Measurements from ENCODE around the gene FAAH. TPM values are rescaled to one million over a fixed set of nuclear protein-coding genes. Genes with fewer than 3 reads are reported as not detected.

Gene FAAH
- total RNA-seq, 2 experiments from 2014 or later: 5.3 to 6.9 TPM

DNA sequence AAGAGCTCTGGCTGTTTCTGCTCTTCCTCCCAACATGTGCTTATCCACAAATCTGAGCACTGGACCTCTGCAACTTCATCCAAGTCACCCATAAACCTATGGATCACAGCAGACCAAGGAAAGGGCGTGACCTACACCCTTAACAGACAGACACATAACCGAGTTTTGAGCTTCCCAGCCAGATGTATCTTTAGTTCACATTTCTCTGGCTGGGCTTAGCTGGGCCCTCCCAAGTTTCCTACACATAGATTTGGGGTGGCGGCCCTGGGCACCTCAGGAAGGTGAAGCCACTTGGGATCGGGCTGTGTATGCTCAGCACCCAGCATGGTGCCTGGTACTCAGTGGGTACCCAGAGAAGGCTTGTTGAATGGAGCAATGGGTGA, 26.4 kb downstream of the FAAH start:
- Mint-ChIP-seq H3K27me3 (no peaks in the 10 kb centered on the region), H3K4me3 (no peak overlapping the region), H3K36me3 (no peaks in the 10 kb centered on the region), H3K9me3 (no peaks in the 10 kb centered on the region), H3K4me1 (no peaks in the 10 kb centered on the region), H3K27ac (no peak overlapping the region)
- DNase-seq (no peak), ATAC-seq (ENCODE audit: low read depth) (no peak)
- POLR2A ChIA-PET: no interaction called here

- Mint-ChIP-seq H3K27me3 (no peaks in the 10 kb centered on the region), H3K9me3 (no peaks in the 10 kb centered on the region), H3K4me1 (no peaks in the 10 kb centered on the region), H3K27ac (no peak overlapping the region), H3K36me3 (no peaks in the 10 kb centered on the region), H3K4me3 (no peak overlapping the region)
- DNase-seq (no peak), ATAC-seq (ENCODE audit: low read depth) (no peak)
- POLR2A ChIA-PET: no interaction called here
Observed at GRCh38 chr1:46421739-46422138, 27.6 kb downstream of the FAAH start.

GRCh38 chr1:46422261-46422871, 28.2 kb downstream of the FAAH start:
- Mint-ChIP-seq H3K4me3 (no peak overlapping the region), H3K4me1 (no peaks in the 10 kb centered on the region), H3K27me3 (no peaks in the 10 kb centered on the region), H3K27ac (no peak overlapping the region), H3K36me3 (no peaks in the 10 kb centered on the region), H3K9me3 (no peaks in the 10 kb centered on the region)
- no peak for DNase-seq
- POLR2A ChIA-PET: no interaction called here
- no peak for ATAC-seq (ENCODE audit: low read depth)

DNA sequence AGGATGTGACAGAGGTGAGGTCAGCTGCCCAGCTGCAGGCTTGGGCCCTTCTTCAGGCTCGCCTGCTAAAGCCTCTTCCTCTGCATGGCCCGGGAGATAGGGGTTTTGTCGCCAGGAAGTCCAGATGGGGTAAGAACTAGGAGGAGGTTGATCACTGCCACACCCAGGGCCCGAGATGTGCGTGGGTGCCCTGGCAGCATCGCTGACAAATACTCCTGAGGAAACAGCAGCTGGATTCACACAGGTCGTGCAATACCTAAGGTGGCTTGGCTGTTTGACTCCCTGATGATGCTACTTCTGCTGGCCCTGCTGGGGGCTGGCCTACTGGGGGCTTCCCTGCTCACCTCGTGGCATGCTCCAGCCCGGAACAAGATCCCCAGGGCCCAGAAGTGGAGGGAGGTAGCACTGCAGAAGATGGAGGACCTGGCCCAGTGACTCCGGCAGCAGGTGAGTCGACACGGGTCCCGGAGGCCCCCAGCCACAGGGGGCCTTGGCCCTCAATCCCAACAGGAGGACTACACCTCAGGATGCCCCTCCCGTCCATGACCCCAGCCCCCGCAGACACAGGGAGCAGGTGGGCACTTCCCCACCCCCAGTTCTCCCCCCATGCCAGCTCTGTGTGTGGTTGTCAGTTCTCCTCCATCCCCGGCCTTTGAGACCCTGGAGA, 29.6 kb downstream of the FAAH start:
- no peaks in the 10 kb centered on the region for H3K9me3 Mint-ChIP-seq
- no peak for ATAC-seq (ENCODE audit: low read depth)
- no peaks in the 10 kb centered on the region for H3K27me3 Mint-ChIP-seq
- POLR2A ChIA-PET: no interaction called here
- DNase-seq: no peak
- H3K4me3 Mint-ChIP-seq: no peak overlapping the region
- no peaks in the 10 kb centered on the region for H3K36me3 Mint-ChIP-seq
- H3K4me1 Mint-ChIP-seq: no peaks in the 10 kb centered on the region
- H3K27ac Mint-ChIP-seq: no peak overlapping the region

DNA sequence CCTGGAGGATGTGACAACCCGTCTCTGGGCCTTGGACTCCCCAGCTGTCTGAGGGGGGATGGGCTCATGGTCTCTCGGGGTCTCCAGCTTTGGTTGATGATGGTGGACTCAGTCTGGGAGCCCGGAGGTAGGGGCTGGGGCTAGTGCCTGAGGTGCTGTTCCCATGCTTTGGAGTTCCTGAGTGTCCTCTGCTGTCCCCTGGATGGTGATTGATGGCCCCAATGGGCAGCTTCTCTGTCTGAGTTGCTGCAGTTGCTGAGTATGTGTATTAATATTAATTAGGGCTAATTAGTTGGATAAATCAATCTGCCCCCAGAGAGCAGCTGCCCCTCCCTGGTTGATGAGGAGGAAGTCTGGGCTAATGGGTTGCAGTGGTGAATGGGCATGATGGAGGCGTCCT, 30.6 kb downstream of the FAAH start:
- Mint-ChIP-seq H3K4me3 (no peak overlapping the region), H3K27me3 (no peaks in the 10 kb centered on the region), H3K9me3 (no peaks in the 10 kb centered on the region), H3K4me1 (no peaks in the 10 kb centered on the region), H3K27ac (no peak overlapping the region), H3K36me3 (no peaks in the 10 kb centered on the region)
- POLR2A ChIA-PET: interaction anchor here (0.5 kb wide), 1 partner anchor 35 kb away, joined by 3 read pairs; no protein-coding TSS in a partner anchor
- no peak for ATAC-seq (ENCODE audit: low read depth)
- no peak for DNase-seq

GRCh38 chr1:46425726-46426125, 31.6 kb downstream of the FAAH start:
- H3K4me3 Mint-ChIP-seq: no peak overlapping the region
- no peaks in the 10 kb centered on the region for H3K9me3 Mint-ChIP-seq
- no peaks in the 10 kb centered on the region for H3K36me3 Mint-ChIP-seq
- H3K27me3 Mint-ChIP-seq: peaks cover 2% of the 10 kb centered on the region
- ATAC-seq (ENCODE audit: low read depth) (no peak), DNase-seq (no peak)
- POLR2A ChIA-PET: no interaction called here
- H3K4me1 Mint-ChIP-seq: no peaks in the 10 kb centered on the region
- no peak overlapping the region for H3K27ac Mint-ChIP-seq

GRCh38 chr1:46427541-46427940, 33.4 kb downstream of the FAAH start:
- Mint-ChIP-seq H3K4me1 (no peaks in the 10 kb centered on the region), H3K27ac (no peak overlapping the region), H3K4me3 (no peak overlapping the region), H3K9me3 (no peaks in the 10 kb centered on the region), H3K27me3 (peaks cover 2% of the 10 kb centered on the region), H3K36me3 (no peaks in the 10 kb centered on the region)
- POLR2A ChIA-PET: no interaction called here
- ATAC-seq (ENCODE audit: low read depth) (no peak), DNase-seq (no peak)

- Mint-ChIP-seq H3K4me3 (no peak overlapping the region), H3K36me3 (no peaks in the 10 kb centered on the region), H3K9me3 (no peaks in the 10 kb centered on the region), H3K4me1 (no peaks in the 10 kb centered on the region), H3K27ac (no peak overlapping the region), H3K27me3 (peaks cover 2% of the 10 kb centered on the region)
- ATAC-seq (ENCODE audit: low read depth) (no peak), DNase-seq (no peak)
- POLR2A ChIA-PET: no interaction called here
Observed at GRCh38 chr1:46429436-46429835, 35.3 kb downstream of the FAAH start.

- POLR2A ChIA-PET: no interaction called here
- no peaks in the 10 kb centered on the region for H3K4me1 Mint-ChIP-seq
- H3K27ac Mint-ChIP-seq: no peak overlapping the region
- no peak overlapping the region for H3K4me3 Mint-ChIP-seq
- H3K27me3 Mint-ChIP-seq: peaks cover 2% of the 10 kb centered on the region
- H3K9me3 Mint-ChIP-seq: no peaks in the 10 kb centered on the region
- ATAC-seq (ENCODE audit: low read depth) (no peak), DNase-seq (no peak)
- no peaks in the 10 kb centered on the region for H3K36me3 Mint-ChIP-seq
Observed at GRCh38 chr1:46431695-46432094, 37.6 kb downstream of the FAAH start.

DNA sequence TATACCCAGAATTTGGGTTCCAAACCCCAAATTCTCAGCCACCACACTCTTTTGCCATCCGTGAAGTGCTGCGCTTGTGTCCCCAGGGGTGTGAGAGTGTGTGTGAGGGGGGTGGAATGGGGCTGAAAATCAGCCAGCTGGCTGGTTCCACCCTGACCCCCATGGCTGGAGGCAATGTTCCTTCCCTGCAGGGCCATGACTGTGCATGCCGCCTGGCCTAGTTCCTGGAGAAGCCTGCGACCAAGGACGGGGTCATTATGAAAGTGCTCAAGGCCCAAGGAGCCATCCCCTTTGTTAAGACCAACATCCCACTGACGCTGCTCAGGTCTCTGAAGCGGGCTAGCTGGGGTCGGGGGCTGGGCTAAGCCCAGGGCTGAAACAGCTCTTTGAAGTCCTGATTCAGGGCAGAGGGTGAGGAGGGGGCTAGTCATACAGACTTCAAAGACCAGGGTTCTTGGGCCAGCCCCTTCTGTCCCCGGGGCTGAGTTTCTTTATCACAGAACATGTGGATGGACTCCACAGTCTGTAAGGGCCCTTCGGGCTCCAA, 38.7 kb downstream of the FAAH start:
- Mint-ChIP-seq H3K4me3 (no peak overlapping the region), H3K9me3 (no peaks in the 10 kb centered on the region), H3K36me3 (no peaks in the 10 kb centered on the region), H3K27me3 (peaks cover 2% of the 10 kb centered on the region), H3K4me1 (peaks cover 2% of the 10 kb centered on the region), H3K27ac (no peak overlapping the region)
- DNase-seq: no peak
- ATAC-seq (ENCODE audit: low read depth): no peak
- POLR2A ChIA-PET: no interaction called here

GRCh38 chr1:46434358-46434757, 40.2 kb downstream of the FAAH start:
- POLR2A ChIA-PET: no interaction called here
- no peak overlapping the region for H3K27ac Mint-ChIP-seq
- no peaks in the 10 kb centered on the region for H3K36me3 Mint-ChIP-seq
- no peak for DNase-seq
- peaks cover 3% of the 10 kb centered on the region for H3K4me1 Mint-ChIP-seq
- ATAC-seq (ENCODE audit: low read depth): no peak
- no peaks in the 10 kb centered on the region for H3K9me3 Mint-ChIP-seq
- H3K27me3 Mint-ChIP-seq: peaks cover 2% of the 10 kb centered on the region
- H3K4me3 Mint-ChIP-seq: no peak overlapping the region

DNA sequence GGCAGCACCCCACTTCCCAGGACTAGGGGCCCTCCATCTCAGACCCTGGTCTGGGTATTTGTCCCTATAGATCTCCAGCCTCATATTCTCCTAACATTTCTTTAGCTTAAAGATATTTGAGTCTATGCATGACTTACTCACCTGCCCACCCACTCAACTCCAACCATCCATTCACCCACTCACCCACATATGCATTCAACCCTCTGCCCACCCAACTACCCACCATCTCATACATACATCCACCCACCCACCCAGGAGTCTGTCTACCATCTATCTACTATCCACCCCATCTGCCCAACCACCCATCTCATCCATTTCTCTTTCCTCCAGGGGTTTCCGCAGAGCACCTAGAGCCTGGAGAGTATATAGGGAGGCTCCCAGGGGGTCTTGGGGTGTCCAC, 42.7 kb downstream of the FAAH start:
- no peak overlapping the region for H3K27ac Mint-ChIP-seq
- no peaks in the 10 kb centered on the region for H3K9me3 Mint-ChIP-seq
- ATAC-seq (ENCODE audit: low read depth): no peak
- H3K4me3 Mint-ChIP-seq: no peak overlapping the region
- H3K27me3 Mint-ChIP-seq: peaks cover 5% of the 10 kb centered on the region
- H3K36me3 Mint-ChIP-seq: no peaks in the 10 kb centered on the region
- H3K4me1 Mint-ChIP-seq: peaks cover 3% of the 10 kb centered on the region
- POLR2A ChIA-PET: no interaction called here
- no peak for DNase-seq

- POLR2A ChIA-PET: no interaction called here
- H3K27me3 Mint-ChIP-seq: peaks cover 7% of the 10 kb centered on the region
- H3K36me3 Mint-ChIP-seq: no peaks in the 10 kb centered on the region
- ATAC-seq (ENCODE audit: low read depth) (no peak), DNase-seq (no peak)
- H3K27ac Mint-ChIP-seq: no peak overlapping the region
- no peaks in the 10 kb centered on the region for H3K9me3 Mint-ChIP-seq
- H3K4me3 Mint-ChIP-seq: no peak overlapping the region
- peaks cover 9% of the 10 kb centered on the region for H3K4me1 Mint-ChIP-seq
Observed at GRCh38 chr1:46437723-46438122, 43.6 kb downstream of the FAAH start.

- POLR2A ChIA-PET: no interaction called here
- no peak for ATAC-seq (ENCODE audit: low read depth)
- Mint-ChIP-seq H3K4me1 (peaks cover 10% of the 10 kb centered on the region), H3K27me3 (peaks cover 7% of the 10 kb centered on the region), H3K27ac (no peak overlapping the region), H3K4me3 (no peak overlapping the region), H3K9me3 (no peaks in the 10 kb centered on the region), H3K36me3 (no peaks in the 10 kb centered on the region)
- DNase-seq: no peak
Observed at GRCh38 chr1:46438346-46438745, 44.2 kb downstream of the FAAH start.

Measured in activated naive CD8-positive, alpha-beta T cell treated with anti-CD3 and anti-CD28 coated beads, Interleukin-2, amount 10 ng/mL, durations not matched to agents 7 days and 5 days (primary cell).